ENCODE data around the gene WEE1.

The WEE1 gene

DNA sequence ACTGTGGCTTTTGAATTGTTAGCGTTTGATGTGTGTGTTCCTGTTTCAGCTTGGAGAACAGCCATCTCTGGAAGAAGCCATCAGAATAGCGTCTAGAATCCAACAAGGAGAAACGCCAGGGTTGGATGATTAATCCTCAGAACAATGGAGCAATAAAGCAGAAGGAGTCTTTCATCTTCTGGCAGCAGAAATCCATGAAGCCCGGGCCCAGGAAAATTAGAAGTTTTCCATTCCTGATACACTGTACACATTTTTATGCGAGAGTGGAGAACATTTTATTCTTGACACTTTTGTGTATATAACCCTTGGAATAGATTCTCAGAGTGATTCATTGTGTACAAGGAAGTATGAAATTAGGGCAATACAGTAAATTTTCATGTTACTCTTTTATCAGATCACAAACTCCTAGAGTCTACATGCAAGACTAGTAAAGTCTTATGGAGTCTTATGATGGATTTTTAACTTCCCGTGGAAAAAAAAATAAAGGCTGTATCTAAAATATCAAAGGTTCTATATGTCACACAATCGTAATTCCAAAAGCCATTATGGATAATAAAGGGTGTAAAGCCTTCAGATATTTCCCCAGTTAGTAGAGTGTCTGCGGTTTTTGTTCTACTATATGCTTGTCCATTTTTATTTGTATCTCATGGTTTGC is 45.9 kb upstream of the WEE1 start:
- no peak for DNase-seq (ENCODE audit: low read depth in 1 of 2, low spot score in 1 of 2)
- TF ChIP-seq POLR2AphosphoS5 (IDR thresholded peaks at IDR 0.05; ENCODE audit: low read depth) (no peak), GABPA (IDR thresholded peaks at IDR 0.05; ENCODE audit: low read depth) (no peak), REST (IDR thresholded peaks at IDR 0.05; ENCODE audit: insufficient replicate concordance, low read depth) (no peak), SPI1 (IDR thresholded peaks at IDR 0.05; ENCODE audit: borderline replicate concordance, low read depth) (no peak), CTCF (IDR thresholded peaks at IDR 0.05; ENCODE audit: insufficient read depth, low read length) (no peak)
- Histone ChIP-seq H3K27ac (replicated peaks) (no peak overlapping the region), H3K4me3 (replicated peaks; ENCODE audit: insufficient read depth, low read length) (no peak overlapping the region), H3K27me3 (ENCODE audit: insufficient read depth, poor library complexity, severe bottlenecking) (no peaks in the 10 kb centered on the region)

DNA sequence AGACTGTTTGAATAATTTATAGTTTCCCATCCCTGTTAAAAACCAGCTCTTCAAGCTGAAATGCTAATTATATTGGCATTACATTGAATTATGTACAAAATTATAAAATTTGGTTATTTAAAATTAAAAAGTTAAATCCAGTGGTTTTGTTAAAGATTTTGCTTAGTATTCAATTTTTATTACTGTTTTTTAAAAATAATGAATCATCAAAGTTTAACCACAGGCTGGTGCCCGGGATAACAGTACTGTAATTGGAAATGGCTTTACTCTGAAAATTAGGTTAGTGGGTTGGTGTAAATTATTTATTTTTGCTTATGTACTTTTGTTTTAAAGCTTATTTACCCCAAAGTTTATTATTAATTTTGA is 45.4 kb upstream of the WEE1 start:
- Histone ChIP-seq H3K27me3 (ENCODE audit: insufficient read depth, poor library complexity, severe bottlenecking) (no peaks in the 10 kb centered on the region), H3K27ac (replicated peaks) (no peak overlapping the region), H3K4me3 (replicated peaks; ENCODE audit: insufficient read depth, low read length) (no peak overlapping the region)
- no peak for DNase-seq (ENCODE audit: low read depth in 1 of 2, low spot score in 1 of 2)
- TF ChIP-seq POLR2AphosphoS5 (IDR thresholded peaks at IDR 0.05; ENCODE audit: low read depth) (no peak), SPI1 (IDR thresholded peaks at IDR 0.05; ENCODE audit: borderline replicate concordance, low read depth) (no peak), CTCF (IDR thresholded peaks at IDR 0.05; ENCODE audit: insufficient read depth, low read length) (no peak)

DNA sequence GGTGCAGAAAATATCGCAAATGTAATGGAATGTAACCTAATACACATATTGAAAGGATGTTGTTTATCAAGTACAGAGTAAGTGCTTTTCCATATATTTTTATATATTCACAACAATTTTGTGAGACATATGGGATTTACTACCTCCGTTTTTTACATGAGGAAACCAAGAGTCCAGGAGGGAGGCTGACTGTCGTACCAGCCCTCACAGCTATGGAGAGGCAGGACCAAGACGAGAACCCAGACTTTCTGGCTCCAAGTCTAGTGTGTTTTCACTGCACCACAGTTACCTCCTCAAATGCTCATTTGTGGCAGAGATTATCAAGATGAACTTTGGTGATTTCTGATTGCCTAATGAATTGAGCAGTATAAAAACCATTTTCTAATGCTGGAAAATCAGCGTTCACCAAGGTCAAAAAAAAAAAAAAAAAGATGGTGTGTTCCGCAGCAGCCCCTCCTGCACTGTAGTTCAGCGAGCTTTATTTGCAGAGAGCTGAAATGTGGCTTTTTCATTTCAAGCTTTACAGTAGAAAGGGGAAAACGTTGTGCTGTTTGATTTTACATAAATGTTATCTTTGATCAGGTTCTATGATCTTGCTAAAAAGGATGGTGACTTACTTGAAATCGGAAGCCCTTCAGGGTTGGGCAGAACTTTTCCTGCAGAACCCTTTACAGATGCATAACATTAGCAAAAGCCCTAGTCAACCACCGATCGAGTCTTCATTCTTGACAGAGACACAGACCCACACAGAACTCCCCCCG is 44.7 kb upstream of the WEE1 start:
- no peak overlapping the region for H3K4me3 ChIP-seq (replicated peaks; ENCODE audit: insufficient read depth, low read length)
- H3K27me3 ChIP-seq (ENCODE audit: insufficient read depth, poor library complexity, severe bottlenecking), result no peaks in the 10 kb centered on the region
- H3K27ac ChIP-seq (replicated peaks), result no peak overlapping the region
- no peak for TF ChIP-seq REST (IDR thresholded peaks at IDR 0.05; ENCODE audit: insufficient replicate concordance, low read depth)
- no peak for TF ChIP-seq GABPA (IDR thresholded peaks at IDR 0.05; ENCODE audit: low read depth)
- no peak for TF ChIP-seq CTCF (IDR thresholded peaks at IDR 0.05; ENCODE audit: insufficient read depth, low read length)
- no peak for TF ChIP-seq POLR2AphosphoS5 (IDR thresholded peaks at IDR 0.05; ENCODE audit: low read depth)
- TF ChIP-seq SPI1 (IDR thresholded peaks at IDR 0.05; ENCODE audit: borderline replicate concordance, low read depth), result no peak
- DNase-seq (ENCODE audit: low read depth in 1 of 2, low spot score in 1 of 2), result no peak
